Mesenchymal stem cell (in vitro differentiated cells and primary cell): ENCODE measurements around the gene XRN2.
"Not testable (repeated sequence)": the region's sequence is repeated elsewhere in the genome, so short reads cannot be mapped to it uniquely, and the experiment has no call there.

Experiments used
- DNase-seq: peaks from one replicate; pipeline ENCODE4 v3.0.0-alpha.2; 2013
- H2AFZ ChIP-seq: one replicate; pipeline ENCODE4 v1.6.1; 2013; ENCODE audit warnings: low read depth, mild to moderate bottlenecking, control low read depth, inconsistent platforms, low read length, moderate library complexity
- H2AK5ac ChIP-seq: 2 replicates; pipeline ENCODE4 v1.6.1; 2013; ENCODE audit warnings: low read length, moderate library complexity, mild to moderate bottlenecking, inconsistent platforms; ENCODE audit not compliant: severe bottlenecking
- H2BK120ac ChIP-seq: one replicate; pipeline ENCODE4 v1.6.1; 2013; ENCODE audit warnings: low read depth, mild to moderate bottlenecking, inconsistent platforms, low read length, moderate library complexity
- H2BK12ac ChIP-seq, 2 experiments: one replicate each; pipeline ENCODE4 v1.6.1; 2013; ENCODE audit warnings: inconsistent platforms in 2 of 2, low read length in 2 of 2, mild to moderate bottlenecking in 2 of 2, moderate library complexity in 2 of 2, control low read depth in 1 of 2
- H2BK15ac ChIP-seq: one replicate; pipeline ENCODE4 v1.6.1; 2013; ENCODE audit warnings: mild to moderate bottlenecking, low read depth, inconsistent platforms; ENCODE audit not compliant: poor library complexity, severe bottlenecking
- H2BK5ac ChIP-seq: 2 replicates; pipeline ENCODE4 v1.6.1; 2013; ENCODE audit warnings: low read depth, mild to moderate bottlenecking, low read length, control low read depth, inconsistent platforms; ENCODE audit not compliant: poor library complexity, severe bottlenecking
- H3K14ac ChIP-seq, 2 experiments: one replicate each; pipeline ENCODE4 v1.6.1; 2013; ENCODE audit warnings: inconsistent platforms in 2 of 2, low read length in 2 of 2, control low read depth in 1 of 2, mild to moderate bottlenecking in 1 of 2, moderate library complexity in 1 of 2
- H3K18ac ChIP-seq, 2 experiments: one replicate each; pipeline ENCODE4 v1.6.1; 2013; ENCODE audit warnings: inconsistent platforms in 2 of 2, low read length in 2 of 2, control low read depth in 1 of 2, low read depth in 1 of 2, mild to moderate bottlenecking in 1 of 2
- H3K23ac ChIP-seq, 2 experiments: one replicate each; pipeline ENCODE4 v1.6.1; 2013; ENCODE audit warnings: inconsistent platforms in 2 of 2, low read length in 2 of 2, mild to moderate bottlenecking in 2 of 2, moderate library complexity in 2 of 2, control low read depth in 1 of 2
- H3K27ac ChIP-seq: 2 replicates; pipeline ENCODE4 v1.5.1; 2013; ENCODE audit warnings: mild to moderate bottlenecking, moderate library complexity, low read length, control low read depth, inconsistent platforms; ENCODE audit not compliant: poor library complexity, severe bottlenecking
- H3K27me3 ChIP-seq, 2 experiments: 2 replicates each; pipeline versions ENCODE4 v1.6.1 to v1.7.0; 2013; ENCODE audit warnings: low read length in 2 of 2, mild to moderate bottlenecking in 2 of 2, moderate library complexity in 2 of 2, control low read depth in 1 of 2, inconsistent platforms in 1 of 2; ENCODE audit not compliant: control insufficient read depth in 1 of 2, insufficient read depth in 1 of 2
- H3K36me3 ChIP-seq, 2 experiments: 2 replicates each; pipeline versions ENCODE4 v1.6.1 to v1.7.0; 2013; ENCODE audit warnings: low read length in 2 of 2, control low read depth in 1 of 2, inconsistent platforms in 1 of 2, low read depth in 1 of 2, mild to moderate bottlenecking in 1 of 2; ENCODE audit not compliant: insufficient read depth in 2 of 2, control insufficient read depth in 1 of 2
- H3K4ac ChIP-seq, 2 experiments: one replicate each; pipeline ENCODE4 v1.6.1; 2013; ENCODE audit warnings: inconsistent platforms in 2 of 2, low read length in 2 of 2, mild to moderate bottlenecking in 2 of 2, moderate library complexity in 2 of 2, control low read depth in 1 of 2, low read depth in 1 of 2
- H3K4me1 ChIP-seq: 2 replicates; pipeline ENCODE4 v1.6.1; 2013; ENCODE audit warnings: low read depth, low read length, control low read depth; ENCODE audit not compliant: control insufficient read depth, insufficient read depth
- H3K4me2 ChIP-seq: 2 replicates; pipeline ENCODE4 v1.6.1; 2013; ENCODE audit warnings: low read length, mild to moderate bottlenecking, inconsistent platforms; ENCODE audit not compliant: poor library complexity, severe bottlenecking
- H3K4me3 ChIP-seq, 2 experiments: 2 replicates each; pipeline versions ENCODE4 v1.5.1 to v1.7.0; 2013; ENCODE audit warnings: low read length in 2 of 2, mild to moderate bottlenecking in 2 of 2, control low read depth in 1 of 2, low read depth in 1 of 2; ENCODE audit not compliant: insufficient read depth in 1 of 2
- H3K79me1 ChIP-seq: replicated peaks from 2 replicates; pipeline ENCODE4 v1.6.1; 2013; ENCODE audit warnings: mild to moderate bottlenecking, control low read depth, low read length, inconsistent platforms; ENCODE audit not compliant: poor library complexity, severe bottlenecking
- H3K9ac ChIP-seq: 2 replicates; pipeline ENCODE4 v1.7.0; 2013; ENCODE audit warnings: mild to moderate bottlenecking, low read length, moderate library complexity
- H3K9me3 ChIP-seq: 2 replicates; pipeline ENCODE4 v1.7.0; 2013; ENCODE audit warnings: mild to moderate bottlenecking, low read length; ENCODE audit not compliant: control insufficient read depth
- H4K8ac ChIP-seq: one replicate; pipeline ENCODE4 v1.6.1; 2013; ENCODE audit warnings: inconsistent platforms, mild to moderate bottlenecking, low read length, moderate library complexity
- H4K91ac ChIP-seq: one replicate; pipeline ENCODE4 v1.6.1; 2013; ENCODE audit warnings: mild to moderate bottlenecking, low read length, inconsistent platforms
- WGBS: methylation state at CpG from one replicate; pipeline ENCODE4 v1.1.7; 2013; ENCODE audit warnings: mixed read lengths; 5-methylcytosine and 5-hydroxymethylcytosine counted together

The XRN2 gene

DNA sequence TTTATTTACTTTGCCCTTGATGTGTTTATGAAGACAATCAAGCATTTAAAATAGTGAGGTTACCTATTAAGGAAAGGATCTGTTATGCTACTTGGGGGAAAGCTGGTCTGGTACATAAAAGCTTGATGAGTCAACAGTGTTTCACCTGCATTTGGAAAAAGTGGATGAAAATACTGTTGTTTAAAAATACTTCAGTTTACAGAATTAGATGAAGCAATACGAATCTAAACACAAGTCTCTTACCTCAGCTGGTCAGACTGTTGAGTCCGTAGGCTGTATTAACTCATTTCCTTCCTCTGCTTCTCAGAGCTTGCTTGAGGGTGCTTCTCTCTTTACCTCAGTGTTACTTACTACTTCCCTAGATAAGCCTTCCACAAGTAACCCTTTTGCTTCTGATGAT is 58.1 kb downstream of the XRN2 start:
- Histone ChIP-seq H3K14ac (no peak overlapping the region), H3K27me3 (no peaks in the 10 kb centered on the region), H2BK5ac (no peak overlapping the region), H4K91ac (no peak overlapping the region), H3K4ac (no peak overlapping the region), H4K8ac (no peak overlapping the region), H2AFZ (no peak overlapping the region), H3K4me2 (no peak overlapping the region), H3K9me3 (no peaks in the 10 kb centered on the region), H3K36me3 (peaks cover 15 to 89% of the 10 kb centered on the region in 2 experiments), H3K23ac (no peak overlapping the region), H3K4me3 (no peak overlapping the region), H2BK120ac (no peak overlapping the region), H3K9ac (no peak overlapping the region), H2AK5ac (no peak overlapping the region), H3K18ac (no peak overlapping the region), H2BK12ac (no peak overlapping the region), H3K27ac (no peak overlapping the region), H3K4me1 (peaks cover 1% of the 10 kb centered on the region), H2BK15ac (no peak overlapping the region), H3K79me1 (peaks cover 22% of the 10 kb centered on the region)
- DNase-seq, result peak; percentile 75
- WGBS, result 24% methylated on average over 2 of the region's 2 CpGs

DNA sequence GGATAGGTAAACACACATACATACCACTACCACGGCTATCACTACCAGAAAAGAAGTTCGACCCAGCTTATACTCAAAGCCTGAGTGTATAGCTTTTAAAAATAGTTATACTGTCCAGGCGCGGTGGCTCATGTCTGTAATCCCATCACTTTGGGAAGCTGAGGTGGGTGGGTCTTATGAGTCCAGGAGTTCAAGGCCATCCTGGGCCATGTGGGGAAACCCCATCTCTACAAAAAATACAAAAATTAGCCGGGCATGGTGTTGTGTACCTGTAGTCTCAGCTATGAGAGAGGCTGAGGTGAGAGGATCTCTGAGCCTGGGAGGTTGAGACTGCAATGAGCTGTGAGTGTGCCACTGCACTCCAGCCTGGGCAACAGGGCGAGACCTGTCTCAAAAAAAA is 61.3 kb downstream of the XRN2 start:
- WGBS, result 100% methylated on average over 3 of the region's 6 CpGs

DNA sequence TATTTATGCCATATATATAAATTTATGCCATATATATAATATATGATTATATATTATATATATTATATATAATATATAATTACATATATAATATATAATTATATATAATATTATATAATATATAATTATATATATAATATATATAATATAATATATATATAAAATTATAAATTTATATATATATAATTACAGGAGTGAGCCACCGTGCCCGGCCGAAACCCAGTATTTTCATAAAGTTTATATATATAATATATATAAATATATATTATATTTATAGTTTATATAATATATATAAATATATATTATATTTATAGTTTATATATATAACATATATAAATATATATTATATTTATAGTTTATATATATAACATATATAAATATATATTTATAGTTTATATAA is 62.6 kb downstream of the XRN2 start:
- no peak overlapping the region for H2BK5ac ChIP-seq
- H3K79me1 ChIP-seq, result peaks cover 17% of the 10 kb centered on the region
- H3K27ac ChIP-seq, result no peak overlapping the region
- no peak overlapping the region for H2AK5ac ChIP-seq
- no peak overlapping the region for H2BK120ac ChIP-seq
- H3K23ac ChIP-seq, result no peak overlapping the region
- WGBS, result no CpG with 5 or more reads among the region's 3 CpGs
- H3K4me3 ChIP-seq, result no peak overlapping the region
- H3K4me2 ChIP-seq, result no peak overlapping the region
- H3K4me1 ChIP-seq, result no peaks in the 10 kb centered on the region
- H4K8ac ChIP-seq, result no peak overlapping the region
- no peak overlapping the region for H2AFZ ChIP-seq
- no peak overlapping the region for H3K4ac ChIP-seq
- no peak overlapping the region for H2BK15ac ChIP-seq
- no peak for DNase-seq
- no peak overlapping the region for H2BK12ac ChIP-seq
- H4K91ac ChIP-seq, result no peak overlapping the region
- no peak overlapping the region for H3K9ac ChIP-seq
- H3K27me3 ChIP-seq, result no peaks in the 10 kb centered on the region
- no peaks in the 10 kb centered on the region for H3K9me3 ChIP-seq
- H3K18ac ChIP-seq, result no peak overlapping the region
- H3K36me3 ChIP-seq, result peaks cover 11 to 90% of the 10 kb centered on the region in 2 experiments
- no peak overlapping the region for H3K14ac ChIP-seq

More for the DNA sequence above, 61.3 kb downstream of the XRN2 start:
- no peak for DNase-seq
- Histone ChIP-seq H3K79me1 (peaks cover 20% of the 10 kb centered on the region), H2BK12ac (no peak overlapping the region), H4K8ac (no peak overlapping the region), H4K91ac (no peak overlapping the region), H3K4me3 (no peak overlapping the region), H2BK120ac (no peak overlapping the region), H3K9me3 (no peaks in the 10 kb centered on the region), H3K23ac (no peak overlapping the region), H2BK5ac (no peak overlapping the region), H3K18ac (no peak overlapping the region), H3K9ac (no peak overlapping the region), H3K4me1 (peaks cover 1% of the 10 kb centered on the region), H2AFZ (no peak overlapping the region), H2AK5ac (no peak overlapping the region), H3K4ac (no peak overlapping the region), H2BK15ac (no peak overlapping the region), H3K36me3 (peaks cover 14 to 91% of the 10 kb centered on the region in 2 experiments), H3K14ac (no peak overlapping the region), H3K27me3 (no peaks in the 10 kb centered on the region), H3K27ac (no peak overlapping the region), H3K4me2 (no peak overlapping the region)

DNA sequence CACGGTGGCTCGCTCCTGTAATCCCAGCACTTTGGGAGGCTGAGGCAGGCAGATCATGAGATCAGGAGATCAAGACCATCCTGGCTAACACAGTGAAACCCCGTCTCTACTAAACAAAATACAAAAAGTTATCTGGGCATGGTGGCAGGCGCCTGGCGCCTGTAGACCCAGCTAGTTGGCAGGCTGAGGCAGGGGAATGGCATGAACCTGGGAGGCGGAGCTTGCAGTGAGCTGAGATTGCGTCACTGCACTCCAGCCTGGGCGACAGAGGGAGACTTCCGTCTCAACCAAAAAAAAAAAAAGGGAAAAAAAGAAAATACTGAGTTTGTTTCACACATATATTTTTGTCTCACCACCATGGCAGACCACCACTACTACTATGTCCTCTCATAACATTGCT is 63.1 kb downstream of the XRN2 start:
- not testable (repeated sequence) for H2BK120ac ChIP-seq, H3K4me1 ChIP-seq, H3K4ac ChIP-seq, H3K27me3 ChIP-seq, H3K4me3 ChIP-seq, H3K18ac ChIP-seq, H3K27ac ChIP-seq, H4K91ac ChIP-seq, H2BK15ac ChIP-seq, H2BK5ac ChIP-seq, H3K9ac ChIP-seq, H2AFZ ChIP-seq, H2AK5ac ChIP-seq, H3K14ac ChIP-seq, DNase-seq, H3K23ac ChIP-seq, H3K4me2 ChIP-seq, H2BK12ac ChIP-seq, H3K9me3 ChIP-seq, H4K8ac ChIP-seq
- peaks cover 11 to 89% of the 10 kb centered on the region in 2 experiments for H3K36me3 ChIP-seq
- 95% methylated on average over 9 of the region's 9 CpGs for WGBS
- H3K79me1 ChIP-seq, result peaks cover 20% of the 10 kb centered on the region
